Bone marrow (tissue), 2 donors: ENCODE results near the gene TSC22D1.
"Not testable (repeated sequence)": the region's sequence is repeated elsewhere in the genome, so short reads cannot be mapped to it uniquely, and the experiment has no call there.

Experiments used
- DNase-seq, 2 donors: peaks; one replicate each; lab custom pipeline; 2025; lab: John Stamatoyannopoulos, UW

TSC22D1 gene

GRCh38 chr13:44575741-44576350 is at the start of gene TSC22D1:
Gene TSC22D1 (minus strand): TSS chr13:44576330. CDS start chr13:44576074, 256 bp downstream.
- DNase-seq = peak; percentile 43 to 52

GRCh38 chr13:44622708-44623107 is 46.6 kb upstream of the TSC22D1 start:
- no peak for DNase-seq

GRCh38 chr13:44622261-44622660 is 46.1 kb upstream of the TSC22D1 start:
- no peak for DNase-seq

GRCh38 chr13:44620057-44620456 is 43.9 kb upstream of the TSC22D1 start:
- no peak for DNase-seq

GRCh38 chr13:44619651-44620050 is 43.5 kb upstream of the TSC22D1 start:
- DNase-seq = no peak

- no peak for DNase-seq
Measured at GRCh38 chr13:44618326-44618725, 42.2 kb upstream of the TSC22D1 start.

- DNase-seq = no peak
Measured at GRCh38 chr13:44617648-44618047, 41.5 kb upstream of the TSC22D1 start.

GRCh38 chr13:44609137-44609536 is 33.0 kb upstream of the TSC22D1 start:
- no peak for DNase-seq

GRCh38 chr13:44605721-44606120 is 29.6 kb upstream of the TSC22D1 start:
- DNase-seq = no peak

GRCh38 chr13:44605275-44605674 is 29.1 kb upstream of the TSC22D1 start:
- no peak for DNase-seq

- DNase-seq = no peak
Measured at GRCh38 chr13:44601586-44601985, 25.5 kb upstream of the TSC22D1 start.

- not testable (repeated sequence) for DNase-seq
Measured at GRCh38 chr13:44593861-44594592, 17.9 kb upstream of the TSC22D1 start.

- DNase-seq = no peak
Measured at GRCh38 chr13:44592216-44592847, 16.2 kb upstream of the TSC22D1 start.

- DNase-seq = no peak
Measured at GRCh38 chr13:44591316-44591715, 15.2 kb upstream of the TSC22D1 start.

- no peak for DNase-seq
Measured at GRCh38 chr13:44583137-44583536, 7.0 kb upstream of the TSC22D1 start.

- no peak for DNase-seq
Measured at GRCh38 chr13:44578067-44578400, 1.9 kb upstream of the TSC22D1 start.

GRCh38 chr13:44577236-44578066 is 1.3 kb upstream of the TSC22D1 start:
- peak; percentile 86 to 92 for DNase-seq

GRCh38 chr13:44576351-44577235 is 463 bp upstream of the TSC22D1 start:
- DNase-seq = no peak

- no peak for DNase-seq
Measured at GRCh38 chr13:44575035-44575434, 1.1 kb downstream of the TSC22D1 start.

GRCh38 chr13:44574466-44574855 is 1.7 kb downstream of the TSC22D1 start:
- no peak for DNase-seq

GRCh38 chr13:44573790-44574465 is 2.2 kb downstream of the TSC22D1 start:
- DNase-seq = no peak
